K562 (cell line): ENCODE results near the gene KCNA10. TPM values are rescaled to one million over a fixed set of nuclear protein-coding genes. Genes with fewer than 3 reads are reported as not detected.

Experiments
- ATAC-seq: fragments of 200-7000 bp; cut with Tn5 transposase; 3 replicates; pipeline ENCODE4 v1.9.1; 2020; ENCODE audit warnings: moderate library complexity
- BruUV-seq: library from RNA; stranded (reverse); fragments of 400-500 nt; replicated peaks from 2 replicates; lab custom pipeline; 2021; lab: Mats Ljungman, UMichigan
- CTCF ChIA-PET: fragments of 300-600 bp; formaldehyde crosslinking; extraction: SDS; loops from one replicate; lab custom pipeline; 2021; ENCODE audit warnings: low intra/inter-chr PET ratio; lab: Yijun Ruan, JAX
- POLR2A ChIA-PET: fragments of 300-600, 350-650 bp; sonication (Branson Sonifier 250); formaldehyde crosslinking; extraction: SDS; loops from one replicate; lab custom pipeline; 2021; ENCODE audit warnings: antibody characterized with exemption, inconsistent platforms; lab: Yijun Ruan, JAX
- DNase-seq, 4 experiments: peaks; one replicate each; pipeline versions ENCODE4 v3.0.0 to v3.0.0-alpha.2; 2011 to 2018; ENCODE audit warnings: low spot score in 3 of 4, mixed read lengths in 3 of 4; ENCODE audit errors: extremely low read depth in 1 of 4
- FAIRE-seq: peaks from 2 replicates; lab custom pipeline; 2011; peaks lifted over from hg19 to GRCh38; lab: Jason Lieb, UNC
- H2AFZ ChIP-seq: 2 replicates; pipeline ENCODE4 v1.6.0; 2011; ENCODE audit warnings: low read depth, low read length, control low read depth, inconsistent platforms
- H3K27ac ChIP-seq: fragments of 200-600 bp; 3 replicates; pipeline ENCODE4 v1.8.0; 2011; ENCODE audit warnings: low read depth, mild to moderate bottlenecking, control low read depth, inconsistent platforms, low read length, moderate library complexity, mixed read lengths; ENCODE audit errors: extremely low read depth
- H3K27me3 ChIP-seq, 2 experiments: fragments of 300-600 bp in 1 of 2; 2 replicates in 1 of 2; 3 replicates in 1 of 2; pipeline versions ENCODE4 v1.6.0 to v1.8.0; 2011; ENCODE audit warnings: inconsistent platforms in 2 of 2, low read length in 2 of 2, mild to moderate bottlenecking in 1 of 2, mixed read lengths in 1 of 2, moderate library complexity in 1 of 2; ENCODE audit not compliant: control insufficient read depth in 2 of 2, insufficient read depth in 2 of 2
- H3K36me3 ChIP-seq: fragments of 300-600 bp; 3 replicates; pipeline ENCODE4 v1.8.0; 2011; ENCODE audit warnings: mild to moderate bottlenecking, low read length, inconsistent platforms; ENCODE audit not compliant: control insufficient read depth, insufficient read depth
- H3K4me1 ChIP-seq, 2 experiments: fragments of 200-600 bp in 1 of 2; replicated peaks in 1 of 2; 2 replicates in 1 of 2; 3 replicates in 1 of 2; pipeline versions ENCODE4 v1.5.1 to v1.8.0; 2011; ENCODE audit warnings: inconsistent platforms in 2 of 2, low read length in 2 of 2, mild to moderate bottlenecking in 1 of 2, mixed read lengths in 1 of 2, moderate library complexity in 1 of 2; ENCODE audit not compliant: control insufficient read depth in 2 of 2, insufficient read depth in 2 of 2
- H3K4me2 ChIP-seq: 2 replicates; pipeline ENCODE4 v1.6.1; 2011; ENCODE audit warnings: low read length, control low read depth, inconsistent platforms, mixed read lengths; ENCODE audit not compliant: insufficient read depth
- H3K4me3 ChIP-seq: fragments of 200-600 bp; sonication (generic), shearing (Covaris generic); 2 replicates; pipeline ENCODE4 v1.5.1; 2016; ENCODE audit warnings: control low read depth, inconsistent platforms
- H3K79me2 ChIP-seq: fragments of 200-600 bp; 3 replicates; pipeline ENCODE4 v1.8.0; 2011; ENCODE audit warnings: low read length, inconsistent platforms; ENCODE audit not compliant: control insufficient read depth, insufficient read depth
- H3K9ac ChIP-seq, 2 experiments: 2 replicates each; pipeline versions ENCODE4 v1.6.0 to v1.6.1; 2011; ENCODE audit warnings: low read depth in 2 of 2, low read length in 2 of 2, control low read depth in 1 of 2, inconsistent platforms in 1 of 2, mild to moderate bottlenecking in 1 of 2, mixed read lengths in 1 of 2; ENCODE audit not compliant: insufficient read depth in 1 of 2
- H3K9me1 ChIP-seq: one replicate; pipeline ENCODE4 v1.6.0; 2011; ENCODE audit warnings: inconsistent platforms, mild to moderate bottlenecking, low read length, moderate library complexity; ENCODE audit not compliant: control insufficient read depth, insufficient read depth
- H3K9me3 ChIP-seq: replicated peaks from 2 replicates; pipeline ENCODE4 v1.5.1; 2011; ENCODE audit warnings: low read depth, low read length, inconsistent platforms; ENCODE audit not compliant: control insufficient read depth, insufficient read depth
- H4K20me1 ChIP-seq: replicated peaks from 2 replicates; pipeline ENCODE4 v1.6.1; 2011; ENCODE audit warnings: low read length, inconsistent platforms, mixed read lengths; ENCODE audit not compliant: control insufficient read depth, insufficient read depth
- CCAR2 ChIP-seq: fragments of 200-400 bp; formaldehyde crosslinking; IDR thresholded peaks from 2 replicates; pipeline ENCODE4 v1.6.1; 2017; ENCODE audit warnings: mild to moderate bottlenecking, low read depth, low read length
- E2F5 ChIP-seq: sonication (generic); formaldehyde crosslinking; IDR thresholded peaks from 2 replicates; pipeline ENCODE4 v1.8.0; 2022; ENCODE audit warnings: mild to moderate bottlenecking, missing genetic modification reagents
- FOXJ2 ChIP-seq: fragments of 200-800 bp; sonication (Bioruptor generic); IDR thresholded peaks from 2 replicates; pipeline ENCODE4 v1.6.1; 2016; ENCODE audit warnings: missing genetic modification characterization, missing compliant biosample characterization
- HIVEP1 ChIP-seq: fragments of 250-450 bp; sonication (Bioruptor Pico); IDR thresholded peaks from 2 replicates; pipeline ENCODE4 v1.4.0; 2020; ENCODE audit warnings: mild to moderate bottlenecking
- HMBOX1 ChIP-seq: sonication (generic); IDR thresholded peaks from 2 replicates; pipeline ENCODE4 v1.6.1; 2016
- KHSRP ChIP-seq: fragments of 450-650 bp; IDR thresholded peaks from 2 replicates; pipeline ENCODE4 v1.6.1; 2017
- SPI1 ChIP-seq: IDR thresholded peaks from 2 replicates; pipeline ENCODE4 v1.6.1; 2011; ENCODE audit warnings: low read depth, low read length, control low read depth, borderline replicate concordance
- YBX1 ChIP-seq: fragments of 450-650 bp; IDR thresholded peaks from 2 replicates; pipeline ENCODE4 v1.7.1; 2016; ENCODE audit warnings: mild to moderate bottlenecking
- ZFP91 ChIP-seq: sonication (generic); formaldehyde crosslinking; IDR thresholded peaks from 2 replicates; pipeline ENCODE4 v1.8.0; 2022; ENCODE audit warnings: mild to moderate bottlenecking, missing genetic modification reagents
- WGBS: fragments of 100-300 bp; shearing (Covaris generic); methylation state at CpG from one replicate; pipeline ENCODE4 v1.1.6; 2016; ENCODE audit warnings: low coverage, mixed read lengths; ENCODE audit not compliant: insufficient coverage; ENCODE audit errors: missing lambda C conversion rate; 5-methylcytosine and 5-hydroxymethylcytosine counted together
- in situ Hi-C: fragments of 300-500 bp; cut with MboI; formaldehyde crosslinking; loops from 4 replicates; pipeline ENCODE4 v1.15.0; 2018; ENCODE audit warnings: inconsistent platforms, mixed read lengths
- intact Hi-C: fragments of 100-400 bp; cut with micrococcal nuclease; formaldehyde crosslinking; loops from 2 replicates; pipeline ENCODE4 v1.14.2; 2022
- polyA plus RNA-seq, 8 experiments: library from polyadenylated mRNA; depleted of rRNA in 4 of 8; stranded (reverse) in 5 of 8; unstranded in 3 of 8; fragments of >200 nt; fragmentation: Nextera tagmentation in 2 of 8; fragmentation: Illumina TruSeq in 1 of 8; extraction: Ambion mirVana in 2 of 8; extraction: Trizol in 1 of 8; gene quantifications; 2 replicates each; pipeline versions ENCODE4 v1.2.1 to v1.2.3, GENCODE V29; 2011 to 2014; ENCODE audit warnings: inconsistent platforms in 1 of 8, missing spikeins in 1 of 8
- total RNA-seq, 7 experiments: library from RNA; depleted of rRNA in 6 of 7; stranded (reverse); fragments of >200 nt in 6 of 7; fragmentation: Illumina TruSeq in 2 of 7; extraction: Trizol in 2 of 7; gene quantifications; 2 replicates each; pipeline versions ENCODE4 v1.2.1 to v1.2.3, GENCODE V29; 2011 to 2021; ENCODE audit warnings: low replicate concordance in 1 of 7

Gene KCNA10
- total and polyA plus RNA-seq, 9 of the 15 experiments (the other 6 are each of a cell fraction or from before 2014, with no cell fraction given) = not detected

GRCh38 chr1:110502402-110503151 lies 16.4 kb downstream of the KCNA10 start:
- ChIA-PET POLR2A (interaction anchor here (0.9 to 1.7 kb wide), 2 partner anchors 8 to 164 kb away, joined by 3 to 6 read pairs; no protein-coding TSS in a partner anchor), CTCF (no interaction called here)
- no TSS peak for BruUV-seq
- H3K9ac ChIP-seq = no peak overlapping the region
- H3K27me3 ChIP-seq = peaks cover 32 to 69% of the 10 kb centered on the region in 2 experiments; a peak in 4 of 5 replicates
- H3K36me3 ChIP-seq = no peaks in the 10 kb centered on the region
- intact Hi-C loops (no loop called here), in situ Hi-C loops (no loop called here)
- TF ChIP-seq YBX1 (no peak), SPI1 (peak; percentile 97)
- no peak overlapping the region for H2AFZ ChIP-seq
- H3K79me2 ChIP-seq = no peaks in the 10 kb centered on the region
- FAIRE-seq (no peak), DNase-seq (no peak), ATAC-seq (no peak)
- no peak overlapping the region for H3K27ac ChIP-seq
- no peak overlapping the region for H3K4me3 ChIP-seq
- no peaks in the 10 kb centered on the region for H3K4me1 ChIP-seq
- H3K9me1 ChIP-seq = no peaks in the 10 kb centered on the region
- no peak overlapping the region for H3K4me2 ChIP-seq
- WGBS = 2% methylated on average over 8 of the region's 8 CpGs
- H4K20me1 ChIP-seq = no peaks in the 10 kb centered on the region; the same call in none of the 2 replicates
- no peaks in the 10 kb centered on the region for H3K9me3 ChIP-seq

GRCh38 chr1:110501488-110502132 lies 17.4 kb downstream of the KCNA10 start:
- FAIRE-seq = no peak
- H3K4me2 ChIP-seq = no peak overlapping the region
- no peak overlapping the region for H3K9ac ChIP-seq
- no peak for DNase-seq
- H3K9me1 ChIP-seq = no peaks in the 10 kb centered on the region
- H3K4me3 ChIP-seq = no peak overlapping the region
- peaks cover 30 to 59% of the 10 kb centered on the region in 2 experiments; a peak in 4 of 5 replicates for H3K27me3 ChIP-seq
- no peaks in the 10 kb centered on the region for H3K9me3 ChIP-seq
- no TSS peak for BruUV-seq
- ChIA-PET CTCF (interaction anchor here (1.1 kb wide), 1 partner anchor 18 kb away, joined by 3 read pairs; no protein-coding TSS in a partner anchor), POLR2A (interaction anchor here (0.6 to 1.7 kb wide), 2 partner anchors 9 to 301 kb away, joined by 3 to 6 read pairs; no protein-coding TSS in a partner anchor)
- intact Hi-C loops = no loop called here
- WGBS = 0% methylated on average over 6 of the region's 6 CpGs
- no peak overlapping the region for H3K27ac ChIP-seq
- no peaks in the 10 kb centered on the region; the same call in none of the 2 replicates for H4K20me1 ChIP-seq
- no peak for ATAC-seq
- in situ Hi-C loops = no loop called here
- H2AFZ ChIP-seq = no peak overlapping the region
- H3K36me3 ChIP-seq = no peaks in the 10 kb centered on the region
- H3K4me1 ChIP-seq = no peaks in the 10 kb centered on the region
- H3K79me2 ChIP-seq = no peaks in the 10 kb centered on the region
- TF ChIP-seq ZFP91 (CRISPR knock-in tag) (no peak), HIVEP1 (CRISPR knock-in tag) (no peak), HMBOX1 (no peak), CCAR2 (no peak), KHSRP (no peak), E2F5 (CRISPR knock-in tag) (no peak), FOXJ2 (no peak)
